Colon (tissue), 2 donors: ENCODE measurements around the gene ING5.

Experiments used
- FAIRE-seq: peaks from 2 replicates; lab custom pipeline; 2012; peaks lifted over from hg19 to GRCh38; lab: Jason Lieb, UNC
- donor health status: control.
- donor health status: control.

The ING5 gene

GRCh38 chr2:241672243-241673188, 29.3 kb upstream of the ING5 start:
- FAIRE-seq: no peak

- FAIRE-seq: no peak
These were observed 28.6 kb upstream of the ING5 start for GRCh38 chr2:241673189-241673663.

DNA sequence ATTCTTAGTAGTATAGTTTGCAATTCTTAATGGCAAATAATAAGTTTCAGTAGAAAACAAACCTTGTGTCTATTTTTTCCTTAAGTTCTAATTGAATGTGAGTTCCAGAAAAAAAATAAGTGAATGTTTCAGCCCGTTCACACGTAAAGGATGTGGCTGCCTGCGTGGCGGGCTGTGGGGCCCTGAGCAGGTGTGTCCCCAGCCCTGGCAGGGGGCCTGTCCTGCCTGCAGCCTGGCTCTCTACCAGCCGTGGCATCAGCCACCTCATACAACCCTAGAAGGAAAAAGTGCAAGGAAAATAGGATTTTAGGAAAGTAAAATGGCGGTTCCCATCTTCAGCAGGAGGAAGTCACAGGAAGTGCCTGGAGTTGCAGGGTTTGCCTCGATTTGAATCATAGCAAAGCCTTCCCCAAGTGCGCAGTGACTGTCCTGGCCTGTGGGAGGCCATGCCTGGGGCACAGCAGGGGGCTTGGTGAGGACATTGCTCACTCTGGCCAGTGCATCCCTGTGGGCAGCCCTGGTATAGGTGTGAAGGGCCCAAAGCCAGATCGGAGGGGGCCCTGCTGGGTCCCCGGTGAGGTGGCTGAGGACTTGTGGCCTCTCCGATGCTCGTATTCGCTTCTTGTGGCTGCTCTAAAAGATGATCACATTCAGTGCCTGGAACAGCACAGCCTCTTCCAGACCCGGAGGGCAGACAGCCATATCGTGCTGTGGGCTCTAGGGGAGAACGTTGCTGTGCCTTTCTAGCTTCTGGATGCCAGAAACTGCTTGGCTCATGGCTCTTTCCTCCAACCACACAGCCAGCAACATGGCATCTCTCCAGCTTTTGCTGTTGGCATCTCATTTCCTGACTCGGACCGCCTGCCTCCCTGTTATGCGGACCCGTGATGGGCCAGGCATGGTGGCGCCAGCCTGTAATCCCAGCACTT, 27.8 kb upstream of the ING5 start:
- no peak for FAIRE-seq

DNA sequence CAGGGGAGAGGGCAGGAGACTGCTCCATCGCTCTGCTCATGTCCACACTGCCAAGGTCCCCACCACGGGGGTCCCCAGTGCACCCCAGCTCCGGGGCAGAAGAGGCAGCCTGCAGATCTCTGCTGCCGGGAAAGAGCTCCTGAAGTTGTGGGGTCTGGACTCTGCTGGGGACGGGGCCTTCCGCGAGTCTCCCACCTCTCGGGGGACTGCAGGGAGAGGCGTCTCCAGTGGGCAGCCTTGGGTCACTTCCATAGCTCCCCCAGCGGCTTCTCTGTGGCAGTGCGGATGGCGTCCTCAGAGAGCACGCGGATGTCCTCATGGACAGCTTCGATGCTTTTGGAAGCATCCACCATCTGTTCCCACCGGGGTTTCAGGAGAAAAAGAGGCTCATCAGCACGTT, 26.0 kb upstream of the ING5 start:
- no peak for FAIRE-seq

- no peak for FAIRE-seq
These were observed 25.2 kb upstream of the ING5 start for GRCh38 chr2:241676665-241677064.

GRCh38 chr2:241677392-241677791, 24.4 kb upstream of the ING5 start:
- no peak for FAIRE-seq

DNA sequence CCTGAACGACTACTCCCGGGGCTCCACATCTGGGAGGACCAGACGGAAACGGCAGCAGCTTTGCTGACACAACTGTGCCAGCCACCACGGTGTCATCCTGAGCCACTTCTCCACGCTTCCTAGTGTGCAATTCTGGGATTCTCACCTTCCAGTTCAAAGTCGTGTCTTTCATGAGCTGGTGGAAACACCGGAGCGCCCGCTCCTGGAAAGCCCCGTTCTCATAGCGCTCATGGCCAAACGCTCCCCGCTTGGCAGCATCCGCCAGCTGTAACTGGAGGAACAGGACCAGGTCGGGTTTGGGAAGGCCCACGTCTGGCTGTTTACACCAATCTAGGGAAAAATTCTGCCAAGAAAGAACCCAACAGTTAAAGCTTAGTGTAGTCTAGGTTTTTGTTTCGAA, 23.5 kb upstream of the ING5 start:
- FAIRE-seq: no peak

DNA sequence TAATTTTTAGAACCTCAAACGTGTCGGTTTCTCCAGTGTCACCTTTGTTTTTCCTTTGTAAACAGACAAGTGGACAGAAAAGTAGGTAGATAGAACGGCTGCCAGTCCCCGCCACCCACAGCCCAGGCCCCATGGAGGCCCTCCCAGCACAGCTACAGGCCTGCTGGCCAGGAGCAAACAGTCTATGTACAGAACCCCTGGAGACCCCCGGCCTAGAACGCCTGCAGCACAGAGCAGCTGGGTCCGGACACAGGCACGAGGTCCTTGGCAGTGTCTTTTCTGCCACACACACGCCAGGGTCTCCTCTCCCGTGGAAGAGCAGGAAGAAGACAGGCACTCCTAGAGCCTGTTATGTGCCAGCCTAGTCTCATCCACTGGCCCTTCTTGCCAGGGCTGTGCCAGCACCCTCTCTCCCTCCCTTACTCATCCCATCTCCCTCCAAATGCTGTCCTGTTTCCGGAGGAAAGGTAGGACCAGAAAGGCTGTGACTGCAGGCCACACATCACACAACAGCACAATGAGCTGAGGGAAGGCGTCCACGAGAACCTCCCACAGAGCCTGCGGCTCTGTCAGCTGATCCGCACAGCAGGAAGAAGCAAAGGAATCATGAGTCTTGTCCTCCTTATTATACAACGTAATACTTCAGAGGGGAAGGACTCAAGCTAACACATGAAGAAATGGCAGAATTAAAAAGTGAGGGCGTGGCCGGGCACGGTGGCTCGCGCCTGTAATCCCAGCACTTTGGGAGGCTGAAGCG, 22.9 kb upstream of the ING5 start:
- no peak for FAIRE-seq

DNA sequence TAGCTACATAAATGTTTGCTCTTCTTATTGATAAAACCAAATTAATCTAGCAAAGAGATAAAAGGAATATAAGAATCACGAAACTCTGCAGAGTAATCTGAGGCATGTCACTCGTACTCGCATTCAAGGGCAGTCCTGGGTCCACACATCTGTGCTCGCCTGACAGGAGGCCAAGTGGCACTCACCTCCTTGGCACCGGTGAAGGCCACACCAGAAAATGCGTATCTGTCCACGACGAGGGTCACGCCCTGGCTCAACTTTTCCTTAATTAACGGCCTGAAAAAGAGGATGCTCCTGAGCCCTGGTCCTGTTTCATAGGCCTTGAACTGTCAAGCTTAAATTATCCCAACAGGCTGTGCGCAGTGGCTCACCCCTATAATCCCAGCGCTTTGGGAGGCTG, 21.8 kb upstream of the ING5 start:
- no peak for FAIRE-seq

DNA sequence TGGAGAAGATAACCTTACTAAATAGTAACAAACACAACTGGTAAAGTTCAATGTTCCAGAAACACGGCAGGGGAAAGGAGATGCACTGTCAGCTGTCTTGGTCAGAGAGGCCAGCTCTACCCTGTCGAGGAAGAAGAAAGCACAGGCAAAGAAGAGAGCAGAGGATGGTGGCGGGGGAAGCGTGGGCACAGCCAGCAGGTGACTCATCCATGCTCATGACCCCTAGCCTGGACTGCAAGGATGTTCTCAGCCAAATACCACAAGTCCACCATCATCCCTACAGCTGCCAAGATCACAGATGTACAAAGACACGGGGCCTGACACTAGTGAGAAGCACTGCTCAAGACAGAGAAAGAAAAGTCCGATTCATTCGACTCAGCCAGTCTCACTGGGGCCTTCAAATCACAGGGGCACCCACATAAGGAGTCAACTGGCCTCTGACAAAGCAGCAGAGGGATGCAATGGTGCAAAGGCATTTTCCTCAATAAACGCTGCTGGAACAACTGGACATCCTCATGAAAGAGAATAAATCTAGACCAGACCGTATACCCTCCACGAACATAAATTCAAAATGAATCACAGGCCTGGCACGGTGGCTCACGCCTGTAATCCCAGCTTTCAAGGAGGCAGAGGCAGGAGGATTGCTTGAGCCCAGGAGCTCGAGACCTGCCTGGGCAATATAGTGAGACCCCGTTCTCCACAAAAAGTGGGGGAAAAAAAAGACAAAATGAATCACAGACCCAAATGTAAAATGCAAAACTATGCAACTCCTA, 20.8 kb upstream of the ING5 start:
- no peak for FAIRE-seq

DNA sequence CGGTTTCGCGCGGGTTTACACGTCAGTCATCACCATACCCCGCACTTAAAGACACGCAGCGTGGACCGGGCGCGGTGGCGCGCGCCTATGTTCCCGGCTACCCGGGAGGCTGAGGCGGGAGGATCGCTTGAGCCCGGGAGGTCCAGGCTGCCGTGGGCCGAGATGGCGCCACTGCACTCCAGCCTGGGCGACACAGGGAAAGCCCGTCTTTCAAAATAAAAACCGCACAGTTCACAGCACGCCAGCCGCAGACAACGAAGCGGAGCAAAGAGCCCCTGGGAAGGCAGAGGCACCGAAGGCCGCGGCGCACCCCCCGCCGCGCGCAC, 15.6 kb upstream of the ING5 start:
- no peak for FAIRE-seq

DNA sequence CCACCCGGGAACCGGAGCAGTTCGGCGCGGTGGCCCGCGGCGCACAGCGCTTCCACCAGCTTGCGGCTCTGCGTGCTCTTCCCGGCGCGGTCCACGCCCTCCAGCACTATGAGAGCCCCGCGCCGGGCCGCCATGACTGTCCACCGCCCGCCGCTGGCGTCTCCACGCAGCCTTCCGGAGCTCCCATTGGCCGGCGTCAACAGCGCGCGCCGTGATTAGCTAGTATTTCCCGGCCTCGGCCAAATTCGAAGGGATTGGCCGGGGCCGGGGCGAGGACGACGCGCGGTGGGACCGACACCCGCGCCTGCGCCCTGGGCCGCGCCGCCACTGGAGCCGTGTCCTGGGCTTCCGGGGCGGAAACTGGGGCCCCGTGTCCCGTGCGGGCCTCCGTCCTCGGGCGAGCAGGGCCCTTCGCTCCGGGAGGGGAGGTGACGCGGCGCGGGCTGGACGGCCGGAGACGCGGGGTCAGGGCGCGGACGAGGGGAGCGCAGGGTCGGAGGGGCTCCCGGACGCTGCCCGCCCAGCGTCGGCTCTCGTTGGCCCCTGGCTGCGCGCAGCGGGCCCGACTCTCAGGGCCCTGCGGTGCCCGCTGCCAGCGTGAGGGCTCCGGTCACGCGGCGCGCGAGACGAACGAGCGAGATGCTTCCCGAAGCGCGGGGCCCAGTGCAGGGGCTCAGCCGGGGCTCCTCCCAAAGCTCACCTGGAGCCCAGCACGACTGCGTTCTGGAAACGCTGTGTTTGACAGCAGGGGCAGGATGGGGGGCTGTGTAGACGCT, 15.0 kb upstream of the ING5 start, which contains the start of gene DTYMK:
DTYMK (minus strand) TSS at position 166 of the 776 bp plus-strand sequence; CDS start at position 134, 32 bp downstream.
- FAIRE-seq: no peak

GRCh38 chr2:241689306-241689705, 12.5 kb upstream of the ING5 start:
- FAIRE-seq: no peak

- no peak for FAIRE-seq
These were observed 11.6 kb upstream of the ING5 start for GRCh38 chr2:241690202-241690717.

DNA sequence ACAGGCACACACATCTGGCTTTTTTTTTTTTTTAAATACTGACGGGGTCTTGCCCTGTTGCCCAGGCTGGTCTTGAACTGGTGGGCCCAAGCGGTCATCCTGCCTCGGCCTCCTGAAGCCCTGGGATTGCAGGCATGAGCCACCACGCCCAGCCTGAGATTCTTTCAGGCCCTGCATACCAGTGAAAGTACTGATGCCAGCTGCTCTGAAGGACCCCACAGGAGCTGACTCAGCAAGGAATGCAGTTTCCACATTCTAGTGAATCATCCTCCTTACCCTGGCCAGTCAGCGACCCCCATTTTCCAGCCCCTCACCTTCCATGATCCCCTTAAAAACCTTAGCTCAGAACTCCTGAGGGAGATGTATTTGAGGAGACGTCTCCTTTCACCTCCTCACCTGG, 9.4 kb upstream of the ING5 start:
- no peak for FAIRE-seq

GRCh38 chr2:241695651-241696050, 6.2 kb upstream of the ING5 start:
- FAIRE-seq: no peak

GRCh38 chr2:241701149-241701398, 765 bp upstream of the ING5 start:
- no peak for FAIRE-seq

DNA sequence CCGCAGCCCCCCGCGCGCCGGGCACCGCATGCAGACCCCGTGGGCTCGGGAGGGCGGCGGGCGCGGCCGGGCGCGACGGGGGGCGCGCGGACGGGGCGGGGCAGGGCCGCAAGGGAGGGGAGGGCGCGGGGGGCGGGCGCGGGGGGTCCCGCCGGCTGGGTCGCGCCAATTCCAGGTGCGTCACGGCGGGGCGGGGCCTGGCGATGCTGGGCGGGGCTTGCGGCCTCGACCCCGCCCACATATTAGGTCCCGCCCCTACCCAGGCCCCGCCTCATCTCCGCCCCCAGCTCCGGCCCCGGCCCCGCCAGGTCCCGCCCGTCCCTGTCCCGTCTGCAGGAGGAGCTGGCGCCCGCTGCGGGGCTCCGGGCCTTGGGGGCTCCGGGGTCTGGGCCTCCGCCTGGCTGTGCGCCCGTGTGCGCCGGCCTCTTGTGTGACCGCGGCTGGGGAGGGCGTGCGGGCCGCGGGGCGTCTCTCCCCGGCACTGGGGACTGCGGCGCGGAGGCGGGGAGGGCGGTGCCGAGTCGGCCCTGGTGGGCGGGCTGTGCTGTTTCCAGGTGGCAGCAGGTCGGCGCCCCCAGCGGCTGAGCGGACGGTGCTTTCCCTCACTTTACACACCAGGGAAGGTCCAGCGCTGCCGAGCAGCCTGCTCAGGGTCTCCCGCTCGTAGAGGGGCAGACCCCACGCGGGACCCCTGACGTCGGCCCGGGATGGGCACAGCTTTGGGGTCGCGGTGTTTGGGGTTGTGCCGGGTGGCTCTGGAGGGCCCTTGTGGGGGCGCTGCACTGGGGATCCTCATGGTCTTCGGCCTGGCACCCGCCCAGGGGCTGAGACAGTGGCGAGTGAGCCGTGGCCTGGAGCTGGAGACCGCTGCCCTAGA, 554 bp downstream of the ING5 start:
- no peak for FAIRE-seq

- FAIRE-seq: no peak
These were observed 1.3 kb downstream of the ING5 start for GRCh38 chr2:241703032-241703604.
